Keratinocyte (primary cell): Measurements from ENCODE around the gene ZFR2. TPM values are rescaled to one million over a fixed set of nuclear protein-coding genes. Genes with fewer than 3 reads are reported as not detected.

Experiments
- DNase-seq: peaks from one replicate; pipeline ENCODE4 v3.0.0-alpha.2; 2011; ENCODE audit warnings: low read depth, missing footprints, low spot score
- FAIRE-seq: peaks from 2 replicates; lab custom pipeline; 2011; peaks lifted over from hg19 to GRCh38; lab: Jason Lieb, UNC
- H2AFZ ChIP-seq: 2 replicates; pipeline ENCODE4 v1.6.0; 2012; ENCODE audit warnings: low read length, control low read depth, inconsistent platforms; ENCODE audit not compliant: control insufficient read depth
- H3K27ac ChIP-seq: 2 replicates; pipeline ENCODE4 v1.5.1; 2011; ENCODE audit warnings: low read length; ENCODE audit not compliant: control insufficient read depth, insufficient read depth
- H3K27me3 ChIP-seq: 3 replicates; pipeline ENCODE4 v1.6.0; 2011; ENCODE audit warnings: low read length; ENCODE audit not compliant: control insufficient read depth, insufficient read depth; ENCODE audit errors: extremely low read depth
- H3K36me3 ChIP-seq, 2 experiments: 2 replicates in 1 of 2; 3 replicates in 1 of 2; pipeline ENCODE4 v1.5.1; 2011; ENCODE audit warnings: low read length in 2 of 2, mild to moderate bottlenecking in 1 of 2; ENCODE audit not compliant: control insufficient read depth in 2 of 2, insufficient read depth in 2 of 2; ENCODE audit errors: extremely low read depth in 1 of 2
- H3K4me1 ChIP-seq: 3 replicates; pipeline ENCODE4 v1.5.1; 2011; ENCODE audit warnings: low read length; ENCODE audit not compliant: control insufficient read depth, insufficient read depth; ENCODE audit errors: extremely low read depth
- H3K4me2 ChIP-seq: 3 replicates; pipeline ENCODE4 v1.6.0; 2011; ENCODE audit warnings: low read depth, low read length; ENCODE audit not compliant: control insufficient read depth, insufficient read depth; ENCODE audit errors: extremely low read depth
- H3K4me3 ChIP-seq, 3 experiments: fragments of 200-600 bp in 1 of 3; sonication (generic) in 1 of 3; 2 replicates in 2 of 3; 3 replicates in 1 of 3; pipeline ENCODE4 v1.5.1; 2011 to 2016; ENCODE audit warnings: low read length in 3 of 3, mild to moderate bottlenecking in 3 of 3, control low read depth in 2 of 3, inconsistent platforms in 1 of 3, low read depth in 1 of 3, mixed read lengths in 1 of 3, mixed run types in 1 of 3, moderate library complexity in 1 of 3; ENCODE audit not compliant: control insufficient read depth in 2 of 3, insufficient read depth in 2 of 3; ENCODE audit errors: extremely low read depth in 1 of 3
- H3K79me2 ChIP-seq: 2 replicates; pipeline ENCODE4 v1.6.0; 2012; ENCODE audit warnings: low read length; ENCODE audit not compliant: control insufficient read depth, insufficient read depth
- H3K9ac ChIP-seq: 3 replicates; pipeline ENCODE4 v1.6.0; 2011; ENCODE audit warnings: low read length; ENCODE audit not compliant: control insufficient read depth, insufficient read depth; ENCODE audit errors: extremely low read depth
- H3K9me1 ChIP-seq: 3 replicates; pipeline ENCODE4 v1.6.0; 2011; ENCODE audit warnings: low read length; ENCODE audit not compliant: control insufficient read depth, insufficient read depth; ENCODE audit errors: extremely low read depth
- H3K9me3 ChIP-seq: 2 replicates; pipeline ENCODE4 v1.5.1; 2012; ENCODE audit warnings: low read depth, low read length; ENCODE audit not compliant: control insufficient read depth
- H4K20me1 ChIP-seq: 3 replicates; pipeline ENCODE4 v1.6.0; 2011; ENCODE audit warnings: low read length; ENCODE audit not compliant: control insufficient read depth, insufficient read depth; ENCODE audit errors: extremely low read depth
- EZH2 ChIP-seq: IDR thresholded peaks from one replicate; pipeline ENCODE4 v1.6.1; 2012; ENCODE audit warnings: inconsistent platforms, mild to moderate bottlenecking, low read length, moderate library complexity
- dilution Hi-C: fragments of 300-500 bp; cut with MboI; formaldehyde crosslinking; loops from one replicate; pipeline ENCODE4 v1.7.0; 2020; ENCODE audit warnings: low sequenced_read_pairs; ENCODE audit not compliant: extremely low pct_ligation_motif_present
- polyA plus RNA-seq, 5 experiments: library from polyadenylated mRNA; depleted of rRNA in 3 of 5; stranded (reverse) in 3 of 5; stranded (forward) in 1 of 5; unstranded in 1 of 5; fragments of >200 nt; gene quantifications; 1 replicate in 1 of 5; 2 replicates in 3 of 5; 3 replicates in 1 of 5; pipeline versions ENCODE4 v1.2.1 to v1.2.3, GENCODE V29; 2011 to 2012; ENCODE audit warnings: missing spikeins in 2 of 5, low read depth in 1 of 5, low replicate concordance in 1 of 5
- TF ChIP-seq, protein P1 (sequence below), 3 experiments: IDR thresholded peaks in 1 of 3; conservative IDR thresholded peaks in 1 of 3; optimal IDR thresholded peaks in 1 of 3; 2 replicates in 2 of 3; 3 replicates in 1 of 3; pipeline versions ENCODE3 to v1.5.1; 2011; ENCODE audit warnings: low read length in 3 of 3, mild to moderate bottlenecking in 3 of 3, moderate library complexity in 2 of 3, control low read depth in 1 of 3, inconsistent platforms in 1 of 3; ENCODE audit not compliant: insufficient read depth in 2 of 3; ENCODE audit errors: extremely low read depth in 1 of 3

ZFR2 gene
- polyA plus RNA-seq, 1 donor (not counting 4 experiments of a cell fraction or from before 2014, with no cell fraction given), result not detected

DNA sequence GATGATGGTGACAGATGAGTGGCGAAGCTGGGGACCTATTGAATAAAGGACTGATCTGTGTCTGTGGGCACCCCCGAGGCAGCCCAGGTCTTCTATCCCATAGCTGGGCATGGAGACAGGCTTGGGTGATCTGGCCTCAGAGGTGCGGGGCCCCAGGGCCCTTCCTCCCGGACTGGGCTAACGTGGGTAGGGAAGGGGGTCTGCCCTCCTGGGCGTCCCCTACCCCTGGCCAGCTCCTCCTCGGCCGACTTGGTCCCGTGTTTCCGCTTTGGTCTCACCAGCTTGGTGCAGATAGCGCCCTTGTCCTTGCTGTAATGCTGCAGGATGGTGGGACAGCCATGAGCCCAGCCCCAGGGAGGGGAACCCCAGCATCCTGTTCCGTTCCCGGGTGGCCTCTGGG lies 85.9 kb downstream of the ZFR2 start:
- Histone ChIP-seq H3K4me1 (no peaks in the 10 kb centered on the region), H4K20me1 (no peaks in the 10 kb centered on the region)

DNA sequence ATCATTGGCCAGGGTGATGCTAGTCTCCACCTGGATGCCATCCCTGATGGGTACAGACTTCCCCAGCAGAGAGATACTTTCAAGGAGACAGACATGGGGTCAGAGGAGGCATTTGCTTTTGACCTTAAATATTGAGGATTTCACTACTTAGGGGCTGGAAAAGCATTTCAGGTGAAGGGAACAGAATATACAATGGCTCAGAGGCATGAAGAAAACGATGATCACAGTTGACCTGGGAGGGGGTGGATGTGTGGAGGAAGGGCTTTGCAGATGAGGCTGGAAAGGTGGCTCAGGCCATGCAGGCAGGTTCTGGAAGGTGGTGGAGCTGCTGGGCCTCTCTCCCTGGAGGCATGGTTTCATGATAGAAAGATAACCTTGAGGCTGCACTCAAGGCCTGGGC lies 86.5 kb downstream of the ZFR2 start:
- Histone ChIP-seq H2AFZ (no peak overlapping the region), H3K27ac (no peak overlapping the region), H3K79me2 (no peaks in the 10 kb centered on the region), H3K9me1 (no peaks in the 10 kb centered on the region), H3K4me3 (no peak overlapping the region), H3K4me1 (no peaks in the 10 kb centered on the region), H3K9me3 (peaks cover 6% of the 10 kb centered on the region), H3K4me2 (no peak overlapping the region), H3K36me3 (no peaks in the 10 kb centered on the region), H3K9ac (no peak overlapping the region), H4K20me1 (no peaks in the 10 kb centered on the region), H3K27me3 (peaks cover 29% of the 10 kb centered on the region)
- dilution Hi-C loops, result no loop called here
- TF ChIP-seq, protein P1, sequence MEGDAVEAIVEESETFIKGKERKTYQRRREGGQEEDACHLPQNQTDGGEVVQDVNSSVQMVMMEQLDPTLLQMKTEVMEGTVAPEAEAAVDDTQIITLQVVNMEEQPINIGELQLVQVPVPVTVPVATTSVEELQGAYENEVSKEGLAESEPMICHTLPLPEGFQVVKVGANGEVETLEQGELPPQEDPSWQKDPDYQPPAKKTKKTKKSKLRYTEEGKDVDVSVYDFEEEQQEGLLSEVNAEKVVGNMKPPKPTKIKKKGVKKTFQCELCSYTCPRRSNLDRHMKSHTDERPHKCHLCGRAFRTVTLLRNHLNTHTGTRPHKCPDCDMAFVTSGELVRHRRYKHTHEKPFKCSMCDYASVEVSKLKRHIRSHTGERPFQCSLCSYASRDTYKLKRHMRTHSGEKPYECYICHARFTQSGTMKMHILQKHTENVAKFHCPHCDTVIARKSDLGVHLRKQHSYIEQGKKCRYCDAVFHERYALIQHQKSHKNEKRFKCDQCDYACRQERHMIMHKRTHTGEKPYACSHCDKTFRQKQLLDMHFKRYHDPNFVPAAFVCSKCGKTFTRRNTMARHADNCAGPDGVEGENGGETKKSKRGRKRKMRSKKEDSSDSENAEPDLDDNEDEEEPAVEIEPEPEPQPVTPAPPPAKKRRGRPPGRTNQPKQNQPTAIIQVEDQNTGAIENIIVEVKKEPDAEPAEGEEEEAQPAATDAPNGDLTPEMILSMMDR (optimal IDR thresholded peaks at IDR 0.05 in 1 of 3, IDR thresholded peaks at IDR 0.05 in 1 of 3, conservative IDR thresholded peaks at IDR 0.05 in 1 of 3; ENCODE audit: extremely low read depth in 1 of 3, insufficient read depth in 2 of 3, low read length in 3 of 3), result no peak
- no peak for TF ChIP-seq EZH2
- no peak for DNase-seq
- FAIRE-seq, result no peak

More for the DNA sequence above, 85.9 kb downstream of the ZFR2 start:
- dilution Hi-C loops, result no loop called here
- no peak overlapping the region for H2AFZ ChIP-seq
- H3K9ac ChIP-seq, result no peak overlapping the region
- H3K9me1 ChIP-seq, result no peaks in the 10 kb centered on the region
- TF ChIP-seq, protein P1 (optimal IDR thresholded peaks at IDR 0.05 in 1 of 3, IDR thresholded peaks at IDR 0.05 in 1 of 3, conservative IDR thresholded peaks at IDR 0.05 in 1 of 3; ENCODE audit: extremely low read depth in 1 of 3, insufficient read depth in 2 of 3, low read length in 3 of 3), result no peak
- H3K27me3 ChIP-seq, result peaks cover 29% of the 10 kb centered on the region
- no peaks in the 10 kb centered on the region for H3K79me2 ChIP-seq
- DNase-seq (no peak), FAIRE-seq (no peak)
- H3K4me2 ChIP-seq, result no peak overlapping the region
- no peak overlapping the region for H3K4me3 ChIP-seq
- H3K9me3 ChIP-seq, result peaks cover 6% of the 10 kb centered on the region
- no peaks in the 10 kb centered on the region for H3K36me3 ChIP-seq
- no peak overlapping the region for H3K27ac ChIP-seq
